Measurements from ENCODE around the gene TPST1. TPM values are rescaled to one million over a fixed set of nuclear protein-coding genes. Genes with fewer than 3 reads are reported as not detected.

Gene TPST1
- total and polyA plus RNA-seq, 2 of the 8 experiments (the other 6 are each of a cell fraction or from before 2014, with no cell fraction given) = 8.2 to 18.4 TPM

- H3K4me1 ChIP-seq (replicated peaks in 1 of 4; ENCODE audit: control insufficient read depth in 3 of 4, insufficient read depth in 4 of 4, low read length in 3 of 4) = no peaks in the 10 kb centered on the region; a peak in 2 of 7 replicates
- no peaks in the 10 kb centered on the region; a peak in 1 of 4 replicates for H3K79me2 ChIP-seq (ENCODE audit: control insufficient read depth in 1 of 2, insufficient read depth in 2 of 2, low read length in 2 of 2)
- no peaks in the 10 kb centered on the region for H4K20me1 ChIP-seq (replicated peaks in 1 of 2; ENCODE audit: control insufficient read depth in 1 of 2, insufficient read depth in 2 of 2, low read length in 2 of 2)
- H3K4me3 ChIP-seq (ENCODE audit: extremely low read depth in 1 of 4, insufficient read depth in 2 of 4, low read depth in 3 of 4, low read length in 4 of 4) = no peak overlapping the region
- no peak overlapping the region for H2AFZ ChIP-seq (ENCODE audit: low read length)
- no peaks in the 10 kb centered on the region for H3K23me2 ChIP-seq (ENCODE audit: low read depth, low read length)
- no peak overlapping the region for H4K91ac ChIP-seq (replicated peaks; ENCODE audit: insufficient read length, low read length)
- no peak overlapping the region for H4K5ac ChIP-seq (ENCODE audit: insufficient read length, low read depth, low read length)
- no peak overlapping the region for H3K23ac ChIP-seq (ENCODE audit: insufficient read length)
- H3K9me3 ChIP-seq (ENCODE audit: insufficient read depth in 2 of 2, low read depth in 1 of 2, low read length in 1 of 2) = no peaks in the 10 kb centered on the region
- no peak overlapping the region for H3K14ac ChIP-seq (ENCODE audit: insufficient read length)
- no peak overlapping the region for H3K9ac ChIP-seq (replicated peaks in 1 of 4; ENCODE audit: extremely low read depth in 1 of 4, low read depth in 3 of 4, low read length in 3 of 4)
- TF ChIP-seq KDM4A (IDR thresholded peaks at IDR 0.05; ENCODE audit: low read depth, low read length, severe bottlenecking) = no peak
- no peak for TF ChIP-seq BCL11A (IDR thresholded peaks at IDR 0.05; ENCODE audit: low read depth in 2 of 2, low read length in 2 of 2)
- no peak for TF ChIP-seq TBP (IDR thresholded peaks at IDR 0.05; ENCODE audit: low read depth, low read length)
- TF ChIP-seq RAD21 (IDR thresholded peaks at IDR 0.05 in 1 of 2, conservative IDR thresholded peaks at IDR 0.05 in 1 of 2; ENCODE audit: low read depth in 2 of 2, low read length in 2 of 2) = no peak
- no peak for TF ChIP-seq EP300 (IDR thresholded peaks at IDR 0.05; ENCODE audit: borderline replicate concordance in 1 of 2, low read depth in 2 of 2, low read length in 2 of 2)
- TF ChIP-seq CHD1 (IDR thresholded peaks at IDR 0.05; ENCODE audit: low read depth, low read length) = no peak
- TF ChIP-seq EZH2 (IDR thresholded peaks at IDR 0.05; ENCODE audit: low read depth, low read length, severe bottlenecking) = no peak
- TF ChIP-seq SP4 (IDR thresholded peaks at IDR 0.05; ENCODE audit: low read length) = no peak
- no peak for TF ChIP-seq HDAC2 (IDR thresholded peaks at IDR 0.05; ENCODE audit: borderline replicate concordance in 1 of 2, low read depth in 2 of 2, low read length in 2 of 2)
- TF ChIP-seq TAF1 (IDR thresholded peaks at IDR 0.05; ENCODE audit: low read depth, low read length) = no peak
- no peak for TF ChIP-seq RXRA (IDR thresholded peaks at IDR 0.05; ENCODE audit: insufficient read depth, low read depth, low read length)
- no peak for TF ChIP-seq PHF8 (conservative IDR thresholded peaks at IDR 0.05; ENCODE audit: low read depth, low read length)
- no peak for TF ChIP-seq BACH1 (IDR thresholded peaks at IDR 0.05; ENCODE audit: low read length)
- H3K56ac ChIP-seq (replicated peaks; ENCODE audit: insufficient read length, low read depth, low read length) = no peak overlapping the region
- H2BK12ac ChIP-seq (ENCODE audit: low read depth, low read length) = no peak overlapping the region
- no peak overlapping the region for H2AK5ac ChIP-seq (ENCODE audit: low read depth, low read length)
- no peak for FAIRE-seq
- H2BK20ac ChIP-seq (ENCODE audit: low read length) = no peak overlapping the region
- 0 out of 2 replicates have a peak, but pooled peaks cover 2% of the 10 kb centered on the region for H3K79me1 ChIP-seq (ENCODE audit: low read depth, low read length)
- H3K4ac ChIP-seq (replicated peaks; ENCODE audit: insufficient read length, low read depth, low read length) = no peak overlapping the region
- no peak overlapping the region for H2BK5ac ChIP-seq (ENCODE audit: low read depth, low read length)
- no peak for DNase-seq (ENCODE audit: low read depth in 1 of 2, low spot score in 2 of 2)
- no peak overlapping the region for H3K27ac ChIP-seq (ENCODE audit: low read depth, low read length)
- ChIA-PET POLR2A (ENCODE audit: partially characterized antibody) (no interaction called here), CTCF (ENCODE audit: partially characterized antibody) (no interaction called here)
- no peak overlapping the region for H2BK120ac ChIP-seq (replicated peaks; ENCODE audit: low read depth, low read length)
- no peaks in the 10 kb centered on the region for H3K27me3 ChIP-seq (replicated peaks in 1 of 4; ENCODE audit: control insufficient read depth in 3 of 4, extremely low read depth in 1 of 4, insufficient read depth in 3 of 4, low read length in 3 of 4)
- H3K4me2 ChIP-seq (ENCODE audit: insufficient read depth in 1 of 2, low read depth in 2 of 2, low read length in 2 of 2) = no peak overlapping the region
- no peak overlapping the region for H4K8ac ChIP-seq (ENCODE audit: extremely low read depth, insufficient read depth, low read length)
- H2BK15ac ChIP-seq (ENCODE audit: low read length) = no peak overlapping the region
- H3K36me3 ChIP-seq (ENCODE audit: control insufficient read depth in 2 of 4, insufficient read depth in 4 of 4, low read length in 3 of 4) = no peaks in the 10 kb centered on the region
- no peak overlapping the region for H3K18ac ChIP-seq (ENCODE audit: extremely low read depth, low read length)
Observed at GRCh38 chr7:66297579-66297978, 92.4 kb downstream of the TPST1 start.

All from H1 (cell line).